ENCODE results near the gene CHRDL1. TPM values are rescaled to one million over a fixed set of nuclear protein-coding genes. Genes with fewer than 3 reads are reported as not detected.

Gene CHRDL1
- polyA plus RNA-seq, 3 donors = not detected

- Histone ChIP-seq H3K9ac (ENCODE audit: insufficient read depth, low read length, poor library complexity, severe bottlenecking) (no peak overlapping the region), H2AFZ (ENCODE audit: insufficient read depth, low read depth, low read length, poor library complexity, severe bottlenecking) (no peak overlapping the region), H4K20me1 (ENCODE audit: insufficient read depth, low read length) (no peaks in the 10 kb centered on the region), H3K36me3 (replicated peaks in 1 of 2; ENCODE audit: control insufficient read depth in 1 of 2, insufficient read depth in 2 of 2, low read length in 2 of 2) (no peaks in the 10 kb centered on the region), H3K27me3 (ENCODE audit: control insufficient read depth in 2 of 2, insufficient read depth in 2 of 2, low read length in 2 of 2) (no peaks in the 10 kb centered on the region), H3K4me1 (ENCODE audit: control insufficient read depth in 1 of 2, insufficient read depth in 2 of 2, low read length in 2 of 2) (no peaks in the 10 kb centered on the region), H3K9me3 (replicated peaks in 1 of 2; ENCODE audit: control insufficient read depth in 1 of 2, insufficient read depth in 1 of 2, low read length in 2 of 2) (no peaks in the 10 kb centered on the region), H3K79me2 (ENCODE audit: insufficient read depth, low read length) (no peaks in the 10 kb centered on the region), H3K4me2 (replicated peaks; ENCODE audit: extremely low read depth, low read length, poor library complexity, severe bottlenecking) (no peak overlapping the region), H3K4me3 (replicated peaks in 1 of 3; ENCODE audit: low read depth in 2 of 3, low read length in 3 of 3) (no peak overlapping the region), H3K27ac (ENCODE audit: low read depth in 1 of 2, low read length in 2 of 2) (no peak overlapping the region)
- Mint-ChIP-seq H3K4me3 (no peak overlapping the region), H3K27ac (no peak overlapping the region), H3K4me1 (no peaks in the 10 kb centered on the region), H3K9me3 (peaks cover 0 to 8% (median 3%) of the 10 kb centered on the region in 7 donors), H3K36me3 (no peaks in the 10 kb centered on the region), H3K27me3 (ENCODE audit: low read depth in 3 of 3) (peaks cover 0 to 2% (median 0%) of the 10 kb centered on the region in 3 donors)
- no CpG with 5 or more reads among the region's 3 CpGs for WGBS (ENCODE audit: insufficient coverage)
- intact Hi-C loops (cut with micrococcal nuclease) = no loop called here
- no peak for DNase-seq
- no peak for TF ChIP-seq CTCF (IDR thresholded peaks at IDR 0.05)
Observed at GRCh38 chrX:110755611-110756010, 40.0 kb downstream of the CHRDL1 start.

GRCh38 chrX:110755061-110755460, 40.6 kb downstream of the CHRDL1 start:
- Histone ChIP-seq H4K20me1 (ENCODE audit: insufficient read depth, low read length) (no peaks in the 10 kb centered on the region), H3K9ac (ENCODE audit: insufficient read depth, low read length, poor library complexity, severe bottlenecking) (no peak overlapping the region), H3K36me3 (replicated peaks in 1 of 2; ENCODE audit: control insufficient read depth in 1 of 2, insufficient read depth in 2 of 2, low read length in 2 of 2) (no peaks in the 10 kb centered on the region), H3K9me3 (replicated peaks in 1 of 2; ENCODE audit: control insufficient read depth in 1 of 2, insufficient read depth in 1 of 2, low read length in 2 of 2) (no peaks in the 10 kb centered on the region), H3K27me3 (ENCODE audit: control insufficient read depth in 2 of 2, insufficient read depth in 2 of 2, low read length in 2 of 2) (no peaks in the 10 kb centered on the region), H2AFZ (ENCODE audit: insufficient read depth, low read depth, low read length, poor library complexity, severe bottlenecking) (no peak overlapping the region), H3K27ac (ENCODE audit: low read depth in 1 of 2, low read length in 2 of 2) (no peak overlapping the region), H3K4me3 (replicated peaks in 1 of 3; ENCODE audit: low read depth in 2 of 3, low read length in 3 of 3) (no peak overlapping the region), H3K79me2 (ENCODE audit: insufficient read depth, low read length) (no peaks in the 10 kb centered on the region), H3K4me2 (replicated peaks; ENCODE audit: extremely low read depth, low read length, poor library complexity, severe bottlenecking) (no peak overlapping the region), H3K4me1 (ENCODE audit: control insufficient read depth in 1 of 2, insufficient read depth in 2 of 2, low read length in 2 of 2) (no peaks in the 10 kb centered on the region)
- H3K27ac Mint-ChIP-seq = no peak overlapping the region
- peaks cover 0 to 8% (median 3%) of the 10 kb centered on the region in 7 donors for H3K9me3 Mint-ChIP-seq
- H3K4me1 Mint-ChIP-seq = no peaks in the 10 kb centered on the region
- H3K4me3 Mint-ChIP-seq = no peak overlapping the region
- intact Hi-C loops (cut with micrococcal nuclease) = no loop called here
- H3K36me3 Mint-ChIP-seq = no peaks in the 10 kb centered on the region
- no peak for DNase-seq
- TF ChIP-seq CTCF (IDR thresholded peaks at IDR 0.05) = no peak
- no CpG with 5 or more reads among the region's 3 CpGs for WGBS (ENCODE audit: insufficient coverage)
- H3K27me3 Mint-ChIP-seq (ENCODE audit: low read depth in 3 of 3) = peaks cover 0 to 2% (median 0%) of the 10 kb centered on the region in 3 donors
